Left ventricle myocardium inferior (tissue), 1 donor: ENCODE measurements around the gene SLC30A2. TPM values are rescaled to one million over a fixed set of nuclear protein-coding genes. Genes with fewer than 3 reads are reported as not detected.

Experiments used
- DNase-seq: peaks from one replicate; pipeline ENCODE4 v3.0.0-alpha.2; 2020
- H3K27ac ChIP-seq: fragments of 200-600 bp; replicated peaks from 2 replicates; pipeline ENCODE4 v1.8.0; 2021
- H3K27me3 ChIP-seq: fragments of 200-600 bp; 2 replicates; pipeline ENCODE4 v1.8.0; 2021; ENCODE audit warnings: low read depth
- H3K36me3 ChIP-seq: fragments of 200-600 bp; 2 replicates; pipeline ENCODE4 v1.8.0; 2021
- H3K4me1 ChIP-seq: fragments of 200-600 bp; 2 replicates; pipeline ENCODE4 v1.8.0; 2021
- H3K4me3 ChIP-seq: fragments of 200-600 bp; 2 replicates; pipeline ENCODE4 v1.8.0; 2021; ENCODE audit warnings: mild to moderate bottlenecking, moderate library complexity
- H3K9me3 ChIP-seq: fragments of 200-600 bp; replicated peaks from 2 replicates; pipeline ENCODE4 v1.8.0; 2021
- intact Hi-C: fragments of 100-400 bp; cut with micrococcal nuclease; formaldehyde crosslinking; loops from one replicate; pipeline ENCODE4 v1.11.0; 2022
- total RNA-seq: library from RNA; stranded (reverse); fragmentation: NEBNext Ultra II Directional; extraction: Animal tissue kit (Norgen Biotek cat#: 25700); gene quantifications from one replicate; pipeline ENCODE4 v1.2.1, GENCODE V29; 2021
- TF ChIP-seq, protein P1 (sequence below): fragments of 200-600 bp; IDR thresholded peaks from 2 replicates; pipeline ENCODE4 v1.8.0; 2021; ENCODE audit warnings: antibody characterized with exemption, mild to moderate bottlenecking, borderline replicate concordance
- donor health status: DM: no; HTN: yes; CAD: no; lungs with severe emphysema.

The SLC30A2 gene
- total RNA-seq, 1 donor from 2014 or later, result 7.1 TPM

DNA sequence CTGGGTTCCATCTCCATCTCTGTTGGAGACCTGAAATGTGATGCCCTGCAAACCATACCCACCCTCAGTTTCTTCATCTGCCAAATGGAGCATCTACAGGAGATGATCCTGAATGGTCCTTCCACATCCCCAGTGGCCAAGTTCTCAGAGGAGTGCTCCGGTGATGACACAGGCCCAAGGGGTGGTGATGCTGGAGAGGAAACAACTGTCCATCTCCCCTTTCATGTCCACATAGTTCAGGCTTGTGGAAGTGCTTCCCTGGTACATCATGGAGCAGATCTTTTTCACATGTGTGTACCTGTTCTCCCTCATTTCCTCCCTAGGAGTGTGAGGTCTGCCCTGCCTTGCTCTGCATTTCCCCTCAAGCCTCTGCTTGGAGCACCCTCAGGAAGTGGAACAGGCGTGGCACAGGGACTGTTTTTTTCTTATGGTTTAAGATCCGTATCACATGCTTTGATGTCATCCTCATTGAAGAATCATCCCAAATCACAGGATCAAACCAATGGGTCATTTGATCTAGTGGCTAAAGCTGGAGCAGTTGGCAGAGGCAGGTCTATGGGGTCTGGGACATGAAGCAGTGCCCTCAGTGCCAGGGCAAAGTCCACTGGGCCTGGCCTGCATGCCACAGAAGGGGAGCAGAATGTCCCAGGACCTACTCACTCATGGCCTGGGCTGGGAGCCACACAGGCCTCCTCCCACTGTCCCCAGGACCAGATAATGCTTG, 29.7 kb upstream of the SLC30A2 start:
- peak; percentile 40 for DNase-seq
- peaks cover 58% of the 10 kb centered on the region for H3K4me1 ChIP-seq
- H3K27me3 ChIP-seq, result peaks cover 13% of the 10 kb centered on the region
- no peaks in the 10 kb centered on the region for H3K36me3 ChIP-seq
- H3K9me3 ChIP-seq, result no peaks in the 10 kb centered on the region
- peak overlapping the region; percentile 81 for H3K27ac ChIP-seq
- H3K4me3 ChIP-seq, result no peak overlapping the region
- TF ChIP-seq, protein P1, sequence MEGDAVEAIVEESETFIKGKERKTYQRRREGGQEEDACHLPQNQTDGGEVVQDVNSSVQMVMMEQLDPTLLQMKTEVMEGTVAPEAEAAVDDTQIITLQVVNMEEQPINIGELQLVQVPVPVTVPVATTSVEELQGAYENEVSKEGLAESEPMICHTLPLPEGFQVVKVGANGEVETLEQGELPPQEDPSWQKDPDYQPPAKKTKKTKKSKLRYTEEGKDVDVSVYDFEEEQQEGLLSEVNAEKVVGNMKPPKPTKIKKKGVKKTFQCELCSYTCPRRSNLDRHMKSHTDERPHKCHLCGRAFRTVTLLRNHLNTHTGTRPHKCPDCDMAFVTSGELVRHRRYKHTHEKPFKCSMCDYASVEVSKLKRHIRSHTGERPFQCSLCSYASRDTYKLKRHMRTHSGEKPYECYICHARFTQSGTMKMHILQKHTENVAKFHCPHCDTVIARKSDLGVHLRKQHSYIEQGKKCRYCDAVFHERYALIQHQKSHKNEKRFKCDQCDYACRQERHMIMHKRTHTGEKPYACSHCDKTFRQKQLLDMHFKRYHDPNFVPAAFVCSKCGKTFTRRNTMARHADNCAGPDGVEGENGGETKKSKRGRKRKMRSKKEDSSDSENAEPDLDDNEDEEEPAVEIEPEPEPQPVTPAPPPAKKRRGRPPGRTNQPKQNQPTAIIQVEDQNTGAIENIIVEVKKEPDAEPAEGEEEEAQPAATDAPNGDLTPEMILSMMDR, result no peak
- intact Hi-C loops, result no loop called here

DNA sequence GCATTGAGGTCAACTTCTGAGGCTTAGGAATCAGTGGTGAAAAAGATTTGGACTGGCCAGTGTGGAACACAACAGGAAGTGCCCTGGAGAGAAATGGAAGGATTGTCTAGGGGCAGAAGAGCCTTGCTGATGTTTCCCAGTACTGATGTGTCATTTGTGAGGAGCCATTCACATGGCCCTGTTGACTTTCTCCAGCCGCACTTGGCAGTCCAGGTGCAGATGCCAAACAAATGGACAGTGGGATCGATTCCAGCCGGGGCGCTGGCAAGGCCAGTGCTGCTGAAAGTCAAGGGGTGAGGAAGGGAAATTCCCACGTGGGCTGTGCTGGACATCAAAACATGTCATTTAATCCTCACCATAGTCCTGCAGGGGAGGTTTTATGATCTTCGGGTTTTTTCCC, 26.4 kb upstream of the SLC30A2 start:
- peaks cover 33% of the 10 kb centered on the region for H3K4me1 ChIP-seq
- TF ChIP-seq, protein P1, result no peak
- DNase-seq, result peak; percentile 65
- peaks cover 23% of the 10 kb centered on the region for H3K27me3 ChIP-seq
- H3K27ac ChIP-seq, result peak overlapping the region; percentile 77
- intact Hi-C loops, result no loop called here
- no peaks in the 10 kb centered on the region for H3K36me3 ChIP-seq
- no peak overlapping the region for H3K4me3 ChIP-seq
- no peaks in the 10 kb centered on the region for H3K9me3 ChIP-seq

DNA sequence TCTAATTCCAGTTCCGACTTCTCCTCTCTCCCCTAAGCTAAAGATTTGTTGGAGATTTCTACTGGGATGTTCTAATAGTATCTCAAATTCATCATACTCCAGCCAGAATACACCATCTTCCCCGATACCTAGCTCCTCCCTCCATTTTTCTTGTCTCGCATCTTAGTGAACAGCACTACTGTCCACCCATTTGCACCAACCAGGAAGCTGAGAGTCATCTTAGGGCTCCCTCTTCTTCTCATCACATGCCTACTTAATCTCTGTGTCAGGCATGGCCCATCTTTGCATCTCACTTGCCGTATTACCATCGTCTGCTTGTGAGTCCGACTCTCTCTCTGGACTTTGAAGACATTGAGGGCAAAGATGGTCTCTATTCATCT, 25.0 kb upstream of the SLC30A2 start:
- TF ChIP-seq, protein P1, result no peak
- Histone ChIP-seq H3K27me3 (peaks cover 28% of the 10 kb centered on the region), H3K9me3 (no peaks in the 10 kb centered on the region), H3K36me3 (peaks cover 6% of the 10 kb centered on the region), H3K4me1 (peaks cover 25% of the 10 kb centered on the region), H3K4me3 (no peak overlapping the region), H3K27ac (no peak overlapping the region)
- intact Hi-C loops, result no loop called here
- DNase-seq, result no peak

DNA sequence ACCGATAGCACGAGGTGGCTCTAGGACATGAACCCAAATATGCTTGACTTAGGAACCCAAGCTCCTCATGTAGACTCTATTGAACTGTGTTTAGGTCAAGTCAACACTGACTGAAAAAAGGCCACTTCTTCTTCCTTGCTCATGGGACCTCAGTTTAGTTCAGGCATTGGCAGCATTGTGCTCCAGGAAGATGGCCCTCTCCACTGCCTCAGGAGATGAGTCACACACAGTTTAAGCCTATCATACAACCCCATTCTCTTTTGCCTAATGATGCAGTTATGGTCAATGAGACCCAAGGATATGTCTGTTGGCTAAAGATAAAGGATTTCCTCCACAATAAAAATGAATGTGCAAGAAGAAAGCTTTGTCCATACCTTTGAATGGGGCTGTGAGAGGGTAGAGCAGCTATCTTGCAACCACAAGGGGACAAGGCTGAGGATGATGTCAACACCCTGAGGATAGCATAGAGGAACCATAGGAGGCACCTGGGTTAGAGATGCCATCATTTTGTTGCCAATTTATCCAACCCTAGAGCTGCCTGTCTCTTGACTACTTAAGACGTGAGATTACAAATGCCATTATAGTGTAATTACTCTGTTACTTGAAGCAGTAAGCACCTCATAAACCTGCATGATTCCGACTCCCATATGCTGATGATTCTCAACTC, 24.5 kb upstream of the SLC30A2 start:
- DNase-seq, result no peak
- intact Hi-C loops, result no loop called here
- peaks cover 12% of the 10 kb centered on the region for H3K36me3 ChIP-seq
- no peak overlapping the region for H3K4me3 ChIP-seq
- H3K27ac ChIP-seq, result no peak overlapping the region
- peaks cover 20% of the 10 kb centered on the region for H3K4me1 ChIP-seq
- TF ChIP-seq, protein P1, result no peak
- peaks cover 24% of the 10 kb centered on the region for H3K27me3 ChIP-seq
- H3K9me3 ChIP-seq, result no peaks in the 10 kb centered on the region

DNA sequence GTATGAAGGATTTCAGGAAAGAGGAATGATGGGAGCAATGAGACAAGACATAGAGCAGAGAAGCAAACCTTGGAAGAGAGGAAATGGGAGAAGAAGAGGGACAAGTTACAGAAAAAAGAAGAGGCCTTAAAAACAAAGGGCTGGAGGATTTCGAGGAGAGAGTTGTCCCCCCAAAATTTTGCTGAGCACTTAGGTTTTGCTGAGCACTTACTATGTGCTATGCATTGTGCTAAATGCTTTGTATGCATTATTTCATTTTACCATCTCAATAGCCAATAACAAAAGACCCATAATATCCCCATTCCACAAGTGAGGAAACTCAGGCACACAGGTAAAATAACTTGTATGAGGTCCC, 24.0 kb upstream of the SLC30A2 start:
- peaks cover 17% of the 10 kb centered on the region for H3K36me3 ChIP-seq
- H3K27ac ChIP-seq, result no peak overlapping the region
- H3K9me3 ChIP-seq, result no peaks in the 10 kb centered on the region
- DNase-seq, result no peak
- peaks cover 15% of the 10 kb centered on the region for H3K4me1 ChIP-seq
- intact Hi-C loops, result no loop called here
- peaks cover 19% of the 10 kb centered on the region for H3K27me3 ChIP-seq
- no peak overlapping the region for H3K4me3 ChIP-seq
- TF ChIP-seq, protein P1, result no peak
